ENCODE results near the gene RGS7BP.

RGS7BP gene

DNA sequence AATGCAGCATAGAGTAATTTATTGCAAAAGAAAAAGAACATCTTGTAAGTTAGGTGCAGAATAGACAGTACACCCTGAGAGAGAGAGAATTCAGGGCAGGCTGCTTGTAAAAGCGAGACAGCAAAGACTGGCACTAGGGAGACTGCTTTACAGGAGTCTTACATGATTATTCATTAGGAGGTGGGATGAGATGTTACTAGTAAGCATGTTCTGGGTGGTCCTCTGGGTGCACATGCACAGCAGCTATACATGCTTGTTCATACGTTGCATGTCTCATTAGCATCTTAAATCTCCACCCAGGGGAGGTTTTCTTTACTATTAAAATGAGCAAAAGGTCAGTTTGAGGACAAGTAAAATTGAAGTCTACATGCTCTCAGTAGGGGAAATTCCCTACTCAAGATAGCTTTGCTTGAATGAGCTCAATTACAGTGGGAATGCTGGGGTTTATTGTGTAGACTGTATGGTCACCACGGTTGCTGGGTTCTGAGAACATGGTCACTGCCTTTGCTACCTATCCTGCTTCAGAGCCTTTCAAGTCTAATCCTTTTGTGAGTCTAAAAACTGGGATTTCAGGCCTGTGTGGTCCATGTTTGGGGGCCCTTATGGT lies 60.6 kb downstream of the RGS7BP start:
- DNase-seq: no peak

DNA sequence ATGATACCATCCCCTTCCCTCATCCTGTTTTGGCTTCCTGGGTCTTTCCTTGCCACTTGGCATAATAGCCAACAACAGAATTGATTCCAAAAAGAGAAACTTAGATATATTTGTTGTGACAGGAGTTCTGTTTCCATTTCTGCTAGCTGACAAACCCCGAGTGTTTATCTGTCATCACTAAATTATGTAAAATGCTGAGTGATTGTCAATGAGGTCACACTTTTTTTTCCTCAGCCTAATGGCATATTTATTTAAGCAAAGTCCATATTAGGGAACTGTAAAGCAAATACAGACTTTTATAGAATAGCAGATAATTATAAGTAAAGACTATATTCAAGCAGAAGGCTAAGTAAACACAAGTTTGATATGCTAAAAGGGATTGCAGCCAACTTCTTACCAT lies 64.0 kb downstream of the RGS7BP start:
- DNase-seq: no peak

DNA sequence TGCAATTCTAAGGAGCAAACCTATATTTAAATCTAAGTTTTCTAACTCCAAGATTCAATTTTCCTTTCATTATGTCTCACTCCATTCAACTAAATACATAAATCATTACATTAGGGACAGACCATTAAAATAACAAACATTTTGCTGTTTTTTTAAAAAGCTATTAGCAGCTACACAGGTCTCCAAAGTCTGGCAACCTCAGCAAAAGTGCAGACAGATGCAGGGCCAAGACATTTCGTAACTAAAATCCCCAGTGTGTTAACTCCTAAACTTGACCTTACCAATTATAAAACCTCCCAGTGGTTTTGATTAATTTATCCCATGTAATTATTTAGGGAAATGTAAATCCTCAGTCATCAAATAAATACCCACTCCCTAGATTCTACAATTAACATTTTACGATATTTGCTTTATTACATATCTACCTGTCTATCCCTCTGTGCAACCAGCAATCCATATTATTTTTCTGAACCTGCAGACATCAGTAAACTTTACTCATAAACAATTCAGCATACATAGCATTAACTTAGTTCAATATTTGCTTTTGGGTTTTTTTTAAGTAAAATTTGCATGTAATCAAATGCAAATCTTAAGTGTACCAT lies 64.7 kb downstream of the RGS7BP start:
- no peak for DNase-seq

DNA sequence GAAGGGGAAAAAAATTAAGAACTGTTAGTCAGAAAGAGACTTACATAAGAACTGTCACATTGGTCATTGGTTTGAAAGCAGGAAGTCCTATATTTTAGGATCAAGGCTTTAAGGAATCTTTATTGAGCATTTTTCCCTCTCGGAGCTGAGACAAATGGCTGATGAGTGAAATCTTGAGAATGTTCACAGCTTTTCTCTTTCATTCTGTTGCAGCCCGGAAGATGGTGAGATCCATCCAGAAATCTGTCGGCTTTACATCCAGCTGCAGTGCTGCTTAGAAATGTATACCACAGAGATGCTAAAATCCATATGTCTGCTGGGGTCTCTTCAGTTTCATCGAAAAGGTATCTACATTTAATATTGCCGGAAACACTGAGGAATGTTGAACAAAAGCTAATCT lies 69.7 kb downstream of the RGS7BP start:
- DNase-seq: no peak

DNA sequence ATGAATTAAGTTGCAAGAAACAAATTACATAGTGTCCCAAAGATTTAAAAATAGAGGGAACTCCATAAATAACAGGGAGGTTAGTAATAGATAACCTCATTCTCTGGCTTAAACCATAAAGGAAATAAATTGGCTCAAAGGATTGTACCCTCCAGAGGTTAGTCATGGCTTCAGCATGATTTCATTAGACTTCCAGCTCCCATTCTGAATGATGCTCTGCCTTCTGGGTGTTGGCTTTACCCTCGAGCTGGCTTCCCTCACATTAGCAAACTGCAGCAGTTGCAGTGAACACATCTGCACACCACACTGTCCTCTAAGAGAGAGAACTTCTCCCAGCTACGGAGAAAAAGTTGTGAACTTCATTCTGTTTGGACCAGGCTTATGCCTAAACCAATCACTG lies 70.4 kb downstream of the RGS7BP start:
- DNase-seq: no peak

DNA sequence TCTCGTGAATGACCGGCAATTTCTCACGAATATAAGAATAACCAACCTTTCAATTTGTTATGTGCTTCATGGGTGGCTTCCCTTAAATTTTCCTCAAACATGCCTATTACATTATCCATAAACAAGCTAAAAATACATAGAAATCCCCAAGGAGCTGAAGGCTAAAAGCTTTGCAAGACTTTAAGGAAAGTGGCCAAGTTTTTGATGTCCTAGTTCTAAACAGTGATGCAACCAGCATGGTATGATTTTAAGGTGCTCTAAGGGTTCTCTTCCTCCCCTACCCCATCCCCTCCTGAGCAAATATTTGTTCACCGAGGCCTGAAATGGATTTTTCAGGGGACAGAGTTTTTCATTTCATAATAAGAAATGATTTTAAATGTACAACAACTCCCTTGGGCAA lies 79.8 kb downstream of the RGS7BP start:
- no peak for DNase-seq

DNA sequence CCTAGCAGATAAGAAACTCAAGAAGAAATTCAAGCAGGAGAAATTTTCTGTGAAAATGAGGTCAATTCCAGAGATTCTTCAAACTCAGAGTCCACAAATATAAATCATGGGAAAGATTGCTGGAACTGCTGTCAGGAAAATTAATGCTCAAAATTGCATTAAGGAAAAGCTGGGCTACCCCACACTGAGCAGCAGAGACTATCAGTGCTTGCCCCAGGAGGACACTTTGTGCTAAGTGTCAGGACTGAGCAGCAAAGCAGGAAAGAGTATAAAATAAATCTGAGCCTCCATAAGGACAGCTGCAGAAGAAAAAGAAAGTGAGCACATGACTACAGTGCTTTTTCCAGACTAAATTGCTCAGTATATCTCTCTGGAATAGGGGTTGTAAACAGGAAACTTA lies 81.6 kb downstream of the RGS7BP start:
- DNase-seq: no peak

DNA sequence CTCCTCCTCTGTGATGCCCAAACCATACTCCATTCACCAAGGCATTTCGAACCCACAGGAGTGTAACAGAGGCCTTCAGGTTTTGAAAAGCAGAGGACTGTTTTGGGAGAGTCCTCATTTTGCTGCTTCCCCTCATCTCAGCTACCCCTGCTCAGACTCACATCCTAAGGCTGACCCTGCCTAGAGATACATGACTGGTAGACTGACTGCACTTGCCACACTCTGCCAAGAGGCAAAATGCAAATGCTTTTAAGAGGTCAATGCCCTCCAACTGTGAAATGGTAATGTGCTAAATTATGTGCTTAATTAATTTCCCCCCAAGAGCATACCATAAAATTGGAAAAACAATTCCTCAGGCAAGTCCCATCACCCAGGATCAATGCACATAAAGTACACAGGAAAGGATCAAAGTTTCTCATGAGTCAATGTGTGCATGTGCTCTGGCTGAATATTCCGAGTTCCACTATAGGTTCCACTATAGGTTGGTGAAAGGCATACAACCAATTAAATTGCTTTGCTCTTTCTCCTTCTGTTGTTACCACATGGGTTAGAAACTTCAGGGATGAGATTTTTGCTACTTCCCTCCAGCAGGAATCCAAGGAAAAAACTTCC lies 87.0 kb downstream of the RGS7BP start:
- DNase-seq: no peak

DNA sequence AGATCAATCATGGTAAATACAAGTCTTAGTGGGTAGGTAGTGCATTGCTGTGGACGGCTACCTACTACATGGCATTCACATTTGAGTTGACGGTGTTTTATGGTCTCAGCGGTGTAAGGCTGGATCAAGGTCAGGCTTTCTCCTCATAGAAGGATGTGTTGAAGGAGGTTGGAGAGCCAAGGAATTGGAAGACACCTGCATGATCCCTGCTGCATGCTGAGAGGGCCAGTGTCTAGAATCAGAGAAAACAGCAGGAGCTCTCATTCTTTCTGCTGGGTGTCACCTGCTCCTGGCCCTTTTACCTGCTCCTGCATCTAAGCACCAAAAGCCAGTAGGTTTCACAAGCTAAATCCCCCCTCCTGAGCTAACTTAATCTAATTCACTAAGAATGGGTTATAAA lies 88.2 kb downstream of the RGS7BP start:
- no peak for DNase-seq

DNA sequence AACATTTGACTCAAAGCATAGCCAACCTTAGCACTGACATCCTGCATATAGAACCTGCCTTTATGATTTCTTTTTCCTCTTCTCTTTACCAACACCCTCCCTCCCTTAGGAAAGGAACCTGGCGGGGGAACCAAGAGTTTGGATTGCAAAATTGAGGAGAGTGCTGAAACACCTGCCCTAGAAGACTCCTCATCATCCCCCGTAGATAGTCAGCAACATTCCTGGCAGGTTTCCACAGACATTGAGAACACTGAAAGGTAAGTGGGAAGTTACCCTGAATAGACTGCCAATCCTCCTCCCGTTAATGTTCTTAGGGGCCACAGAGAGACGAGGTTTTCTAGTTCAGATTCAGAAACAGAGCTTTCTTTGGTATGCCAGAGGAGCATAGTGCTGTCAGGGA lies 88.8 kb downstream of the RGS7BP start:
- DNase-seq: no peak

DNA sequence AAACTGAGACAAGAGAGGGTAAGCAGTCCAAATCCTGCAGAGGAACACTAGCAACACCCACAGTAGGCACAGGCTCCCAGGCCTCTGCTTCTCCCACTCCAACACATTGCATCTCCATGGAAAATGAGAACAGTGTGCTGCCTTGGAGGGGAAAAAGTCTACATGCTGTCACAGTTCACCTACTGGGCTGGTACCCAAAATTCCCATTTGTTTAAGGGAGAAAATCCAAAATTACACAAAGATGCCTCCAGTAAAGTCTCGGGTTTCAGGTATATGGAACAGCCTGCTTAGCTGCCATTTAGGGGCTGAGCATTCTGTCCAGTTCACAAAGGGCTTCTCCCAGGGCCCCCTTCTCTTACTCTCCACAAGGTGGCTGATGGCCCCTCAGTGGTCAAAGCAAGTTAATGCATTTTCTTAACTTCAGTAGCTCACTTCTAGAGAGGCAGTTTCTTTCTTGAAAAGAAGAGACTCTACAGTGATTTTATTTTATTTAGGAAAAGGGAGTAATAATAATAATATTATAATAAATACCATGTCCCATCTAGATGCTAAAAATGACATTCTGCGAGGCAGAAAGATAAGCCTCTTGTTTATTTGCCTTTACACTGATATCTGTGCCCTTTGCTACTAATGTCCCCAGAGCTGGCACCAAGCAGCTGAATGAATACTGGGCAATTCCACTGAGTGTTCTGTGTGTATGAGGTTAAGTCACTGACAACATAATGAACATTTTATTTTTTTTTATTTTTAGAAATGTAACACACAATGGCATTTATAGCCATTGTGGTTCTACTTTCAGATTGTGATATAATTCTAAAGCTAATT lies 89.4 kb downstream of the RGS7BP start:
- DNase-seq: no peak

DNA sequence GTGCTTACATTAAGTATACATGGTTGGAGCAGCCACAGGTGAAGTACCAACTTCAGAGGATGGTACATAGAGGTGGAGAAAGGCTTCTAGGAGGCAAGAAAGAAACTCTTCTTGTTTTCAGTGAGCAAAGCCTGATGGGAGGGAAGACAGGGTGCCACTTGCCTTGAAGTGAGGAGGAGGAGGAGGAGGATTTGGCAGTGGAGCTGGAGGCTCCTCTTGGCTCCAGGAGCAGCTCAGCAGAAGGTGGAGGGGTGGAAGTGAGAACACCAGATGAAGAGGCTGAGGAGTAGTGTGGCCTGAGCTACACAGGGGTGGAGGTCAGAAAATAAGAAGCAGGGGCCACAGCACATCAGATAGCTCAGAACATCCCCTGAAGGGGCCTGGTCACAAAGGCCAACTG lies 93.4 kb downstream of the RGS7BP start:
- DNase-seq: no peak

DNA sequence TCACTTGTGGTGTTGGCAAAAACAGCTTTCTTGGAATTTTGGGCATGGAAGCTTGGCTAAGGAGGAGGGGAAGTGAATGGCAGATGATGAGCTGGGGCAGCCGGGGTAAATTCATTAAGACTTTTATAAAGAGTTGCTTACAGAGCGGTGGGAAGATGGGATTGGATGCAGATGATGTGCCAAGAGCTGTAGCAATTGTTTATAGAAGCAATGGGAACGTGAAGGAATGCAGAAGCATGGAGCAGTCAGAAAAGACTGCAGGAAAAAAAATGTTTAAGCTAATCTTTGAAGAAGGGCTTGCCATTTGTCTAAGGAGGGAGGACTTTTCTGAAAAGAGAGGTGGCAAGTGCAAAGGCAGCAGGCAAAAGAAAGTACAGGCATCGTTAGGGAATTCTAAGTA lies 97.9 kb downstream of the RGS7BP start:
- no peak for DNase-seq

DNA sequence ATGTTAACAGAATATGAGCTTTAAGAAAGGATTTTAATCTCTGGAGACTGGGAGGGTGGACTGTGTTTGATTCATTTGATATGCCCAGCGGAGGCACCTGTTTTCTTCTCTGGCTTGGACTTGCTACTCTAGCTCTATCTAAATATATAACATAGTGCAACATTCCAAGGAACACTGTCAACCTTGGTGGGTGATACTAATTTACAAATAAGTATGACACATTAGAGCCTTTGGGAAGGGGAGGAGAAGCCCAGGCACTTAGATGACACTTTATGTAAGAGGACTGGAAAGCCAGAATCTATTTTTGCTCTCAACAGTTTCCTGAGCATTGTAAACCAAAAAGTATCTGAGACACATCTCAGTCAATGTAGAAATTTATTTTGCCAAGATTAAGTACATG lies 101.1 kb downstream of the RGS7BP start:
- DNase-seq: no peak

DNA sequence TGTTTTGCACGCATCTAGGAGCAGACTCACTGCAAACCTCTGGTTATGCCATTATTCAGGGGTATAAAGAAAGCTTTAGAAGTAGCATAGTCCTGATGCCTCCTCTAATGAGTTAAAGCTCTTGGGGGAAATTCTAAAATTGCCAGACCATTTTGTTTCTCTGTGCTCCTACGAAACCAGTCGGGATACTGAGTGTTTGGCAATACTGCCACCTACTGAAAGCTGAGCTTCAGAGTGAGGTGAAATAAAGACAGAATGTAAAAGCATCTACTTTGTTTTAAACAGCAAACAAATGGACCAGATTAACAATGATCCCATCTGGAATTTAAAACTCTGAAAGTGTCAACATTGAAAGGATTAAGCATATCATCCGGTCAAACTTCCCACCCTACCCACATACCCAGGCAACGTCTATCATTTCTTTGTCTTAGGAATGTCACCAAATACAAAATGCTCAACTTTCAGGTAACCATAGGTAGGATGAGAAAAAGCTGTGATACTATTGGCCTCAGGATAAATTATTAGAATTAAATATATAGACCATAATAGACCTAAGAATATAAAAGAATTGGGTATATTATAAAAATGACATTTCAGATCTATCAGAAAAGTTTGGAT lies 106.6 kb downstream of the RGS7BP start:
- DNase-seq: no peak

DNA sequence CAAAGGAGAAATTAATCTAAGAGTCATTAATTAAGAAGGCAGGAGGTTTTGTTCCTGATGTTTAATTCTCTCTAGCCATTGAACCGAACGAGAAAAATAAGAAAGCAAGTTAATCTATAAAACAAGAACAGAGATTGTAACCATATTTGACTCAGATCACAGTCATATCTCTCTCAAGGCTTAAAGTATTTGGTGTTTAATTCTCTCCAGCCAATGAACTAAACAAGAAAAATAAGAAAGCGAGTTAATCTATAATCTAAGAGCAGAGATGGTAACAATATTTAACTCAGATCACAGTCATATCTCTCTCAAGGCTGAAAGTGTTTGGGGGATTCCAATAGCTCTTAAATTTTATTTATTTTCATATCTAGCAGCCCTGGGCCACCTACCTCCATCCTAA lies 110.1 kb downstream of the RGS7BP start:
- no peak for DNase-seq

DNA sequence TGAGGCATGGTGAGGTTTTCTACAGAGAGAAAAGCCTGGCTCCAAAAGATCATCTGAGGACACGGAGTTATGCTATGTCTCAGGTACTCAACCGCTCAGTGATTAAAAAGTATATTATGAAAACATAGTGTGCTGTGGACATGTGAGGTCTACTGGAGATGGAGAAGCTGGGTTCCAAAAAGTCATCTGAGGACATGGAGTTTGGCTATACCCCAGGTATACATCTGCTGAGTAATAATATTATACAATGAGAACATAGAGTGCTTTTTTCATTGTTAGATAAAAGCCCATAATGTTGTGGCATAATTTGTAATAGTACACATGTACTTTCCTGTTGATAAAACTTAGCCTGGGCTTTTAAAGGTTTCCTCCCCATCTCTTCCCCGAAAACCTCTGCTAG lies 113.8 kb downstream of the RGS7BP start:
- no peak for DNase-seq

DNA sequence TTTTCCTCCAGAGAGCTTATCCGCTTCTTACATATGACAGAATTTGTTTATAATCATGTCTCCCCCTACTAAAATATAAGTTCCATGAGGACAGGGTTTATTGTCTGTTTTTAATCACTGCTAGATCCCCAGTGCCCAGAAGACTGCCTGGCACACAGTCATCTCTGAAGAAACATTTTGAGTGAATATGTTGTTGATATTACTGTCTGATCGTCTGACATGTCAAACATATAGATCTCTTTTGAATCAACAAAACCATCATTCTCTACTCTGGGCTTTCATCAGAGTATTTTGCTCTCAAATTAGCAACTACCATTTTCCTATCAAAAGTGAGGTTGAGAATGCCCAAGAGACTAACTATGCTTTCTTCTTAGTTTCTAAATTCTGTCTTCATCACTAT lies 117.2 kb downstream of the RGS7BP start:
- no peak for DNase-seq

DNA sequence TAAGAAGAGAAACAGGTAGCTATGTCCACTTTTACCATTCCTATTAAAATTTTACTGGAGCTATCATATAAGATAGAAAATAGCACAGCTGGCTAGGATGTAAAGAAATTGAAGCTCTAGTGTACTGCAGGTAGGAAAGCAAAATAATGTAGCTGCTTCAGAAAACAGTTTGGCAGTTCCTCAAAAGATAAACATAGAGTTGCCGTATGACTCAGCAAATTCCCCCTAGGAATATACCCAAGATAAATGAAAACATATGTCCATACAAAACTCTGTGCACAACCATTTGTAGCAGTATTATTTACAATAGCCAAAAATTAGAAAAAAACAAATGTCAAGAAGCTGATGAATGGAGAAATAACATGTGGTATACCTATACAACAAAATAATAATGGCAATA lies 119.9 kb downstream of the RGS7BP start:
- no peak for DNase-seq

DNA sequence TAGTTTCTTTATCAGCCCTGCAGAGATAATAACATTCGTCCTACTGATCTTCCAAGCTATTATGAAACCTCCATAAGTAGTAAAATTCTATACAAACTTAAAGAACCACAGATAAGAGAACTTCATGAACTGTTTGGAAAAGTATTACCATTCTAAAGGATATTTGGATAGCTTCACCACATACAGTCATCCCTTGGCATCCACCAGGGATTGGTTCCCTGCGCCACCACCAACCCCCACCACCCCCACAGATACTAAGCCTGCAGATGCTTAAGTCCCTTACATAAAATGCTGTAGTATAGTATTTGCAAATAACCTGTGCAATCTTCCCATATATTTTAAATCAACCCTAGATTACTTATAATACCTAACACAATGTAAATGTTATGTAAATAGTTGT lies 123.1 kb downstream of the RGS7BP start:
- no peak for DNase-seq

DNA sequence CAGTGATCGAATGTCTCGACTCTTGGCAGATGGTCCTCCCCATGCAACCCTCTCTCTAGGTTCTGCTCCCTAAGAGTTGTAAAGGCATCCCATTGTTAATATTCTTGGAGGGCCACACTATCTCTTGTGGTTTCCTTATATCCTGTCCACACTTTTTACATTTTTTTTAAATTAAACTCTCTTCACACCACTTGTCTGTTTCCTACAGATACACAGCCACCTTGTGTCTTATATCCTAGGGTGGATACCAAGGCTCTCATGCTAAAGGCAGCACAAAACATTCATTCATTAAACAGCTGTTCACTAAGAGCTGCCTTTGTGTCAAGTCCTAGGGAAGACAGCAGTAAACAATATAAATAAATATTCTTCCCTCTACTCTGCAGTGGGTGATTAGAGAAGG lies 124.0 kb downstream of the RGS7BP start:
- no peak for DNase-seq

DNA sequence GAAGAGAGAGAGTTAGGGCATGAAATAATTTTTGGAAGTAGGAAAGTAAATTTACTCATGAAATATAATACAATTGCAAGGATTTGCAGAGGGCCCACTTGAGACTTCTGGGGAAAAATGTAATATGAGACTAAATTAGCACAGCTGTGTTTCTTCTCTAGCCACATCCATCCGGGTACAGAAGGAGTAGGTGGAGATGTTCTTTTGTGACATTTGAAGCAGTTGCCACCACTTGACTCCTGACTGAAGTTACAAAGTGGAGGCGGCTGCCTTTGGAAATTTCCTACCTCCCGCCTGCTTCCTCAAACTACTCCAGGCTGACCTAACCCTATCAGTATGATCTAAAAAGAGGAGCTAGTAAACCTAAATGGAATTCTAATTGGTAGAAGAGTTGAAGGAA lies 126.4 kb downstream of the RGS7BP start:
- no peak for DNase-seq

DNA sequence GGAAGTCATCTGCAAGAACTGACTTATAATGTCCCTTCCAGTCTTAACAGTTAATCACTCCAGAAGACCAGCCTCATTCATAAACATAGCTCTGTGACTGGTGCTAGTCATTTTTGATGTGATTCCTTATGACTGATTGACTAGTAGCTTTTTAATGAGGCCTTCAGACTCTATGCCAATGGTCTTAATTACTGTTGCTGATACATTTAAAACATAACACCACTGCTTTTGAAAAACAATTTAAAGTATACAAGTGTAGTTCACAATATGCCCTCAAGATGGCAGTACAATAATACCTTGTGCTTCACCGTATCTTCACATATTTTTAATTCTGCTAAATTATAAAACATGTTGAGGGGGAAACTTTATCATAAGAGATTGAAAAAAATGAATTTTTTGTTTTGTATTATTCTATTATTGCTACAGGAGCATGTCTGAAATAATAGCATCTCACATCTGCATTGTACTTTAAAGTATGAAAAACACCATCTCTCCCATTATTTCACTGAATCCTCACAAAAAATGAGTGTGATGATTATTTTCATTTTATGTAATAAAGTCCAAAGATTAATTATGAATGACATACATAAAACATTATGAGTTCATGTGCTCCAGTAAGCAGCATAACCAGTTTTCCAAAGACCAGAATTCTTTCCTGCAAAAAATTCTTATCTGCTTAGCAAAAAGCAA lies 129.3 kb downstream of the RGS7BP start:
- no peak for DNase-seq

Data from activated CD4-positive, alpha-beta T cell treated with anti-CD3 and anti-CD28 coated beads for 1 hour (primary cell).